CD4-positive, alpha-beta T cell treated with Interleukin-15 for 4 hours (primary cell): Measurements from ENCODE around the gene MTMR1.

ENCODE experiments used
- DNase-seq: peaks from one replicate; pipeline ENCODE4 v3.0.0-alpha.2; 2020; ENCODE audit warnings: low spot score

Gene MTMR1

GRCh38 chrX:150696866-150697265 is 3.7 kb downstream of the MTMR1 start:
- no peak for DNase-seq

- DNase-seq = no peak
These were observed 4.4 kb downstream of the MTMR1 start for GRCh38 chrX:150697641-150698040.

GRCh38 chrX:150698981-150699380 is 5.8 kb downstream of the MTMR1 start:
- DNase-seq = no peak

- no peak for DNase-seq
These were observed 6.9 kb downstream of the MTMR1 start for GRCh38 chrX:150700107-150700506.

DNA sequence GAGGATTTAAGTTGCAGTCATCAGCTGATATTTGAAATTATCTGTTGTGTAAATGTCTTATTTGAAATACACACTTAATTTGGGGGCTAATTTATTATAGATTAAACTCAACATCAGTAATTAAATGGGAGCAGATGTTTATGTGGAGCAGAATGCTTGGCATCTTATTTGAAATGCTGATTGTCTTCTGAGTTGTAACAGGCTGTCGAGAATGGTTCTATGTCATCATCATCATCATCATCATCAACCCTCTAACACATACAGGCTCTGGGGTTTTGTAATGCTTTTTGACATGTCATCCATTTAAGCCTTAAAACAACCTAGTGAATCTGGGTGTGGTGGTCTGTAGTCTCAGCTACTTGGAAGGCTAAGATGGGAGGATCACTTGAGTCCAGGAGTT is 8.2 kb downstream of the MTMR1 start:
- DNase-seq = no peak

DNA sequence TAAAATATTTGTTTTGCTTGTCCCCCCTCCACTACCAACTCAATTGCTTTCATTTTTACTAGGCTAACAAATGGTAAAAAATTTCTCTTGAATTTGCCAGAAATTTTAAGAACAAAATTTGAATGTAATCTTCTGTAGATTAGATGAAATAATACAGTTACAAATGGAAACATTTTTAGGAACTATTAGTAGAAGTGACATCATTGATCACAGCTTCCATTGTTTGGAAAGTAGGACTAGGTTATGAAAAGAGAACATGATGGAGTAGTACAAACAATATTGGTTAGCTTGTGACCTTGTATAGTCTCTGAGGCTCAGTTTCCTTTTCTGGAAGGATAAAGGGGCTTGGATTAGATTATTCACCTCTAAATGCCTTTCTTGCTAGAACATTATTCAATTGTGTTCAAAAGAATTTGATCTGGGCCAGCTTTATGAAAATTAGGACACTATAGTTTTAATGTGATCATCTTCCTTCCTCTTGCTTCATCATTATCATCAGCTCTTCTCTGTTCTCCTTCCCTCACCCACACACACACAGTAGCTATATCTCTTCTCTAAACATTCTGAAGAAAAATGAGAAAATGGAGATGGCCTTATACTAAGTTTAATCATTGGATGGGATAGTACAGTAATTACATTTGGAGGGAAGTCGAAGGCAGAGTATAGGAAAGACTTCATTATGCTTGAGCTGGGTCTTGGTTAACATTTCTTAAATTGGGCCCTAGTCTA is 9.9 kb downstream of the MTMR1 start:
- no peak for DNase-seq

DNA sequence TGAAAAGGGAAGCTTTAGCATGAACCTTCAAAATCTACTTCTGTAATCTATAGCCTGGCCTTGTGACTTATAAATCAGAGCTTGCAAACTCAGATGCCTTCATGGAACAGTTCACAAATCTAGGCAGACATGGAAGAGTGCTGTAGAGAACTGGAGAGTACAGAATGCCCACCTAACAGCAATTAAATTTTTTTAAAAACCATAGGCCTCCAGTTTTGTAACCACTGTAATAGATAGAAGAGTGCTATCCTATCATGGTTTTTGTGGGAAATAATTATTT is 10.4 kb downstream of the MTMR1 start:
- no peak for DNase-seq

DNA sequence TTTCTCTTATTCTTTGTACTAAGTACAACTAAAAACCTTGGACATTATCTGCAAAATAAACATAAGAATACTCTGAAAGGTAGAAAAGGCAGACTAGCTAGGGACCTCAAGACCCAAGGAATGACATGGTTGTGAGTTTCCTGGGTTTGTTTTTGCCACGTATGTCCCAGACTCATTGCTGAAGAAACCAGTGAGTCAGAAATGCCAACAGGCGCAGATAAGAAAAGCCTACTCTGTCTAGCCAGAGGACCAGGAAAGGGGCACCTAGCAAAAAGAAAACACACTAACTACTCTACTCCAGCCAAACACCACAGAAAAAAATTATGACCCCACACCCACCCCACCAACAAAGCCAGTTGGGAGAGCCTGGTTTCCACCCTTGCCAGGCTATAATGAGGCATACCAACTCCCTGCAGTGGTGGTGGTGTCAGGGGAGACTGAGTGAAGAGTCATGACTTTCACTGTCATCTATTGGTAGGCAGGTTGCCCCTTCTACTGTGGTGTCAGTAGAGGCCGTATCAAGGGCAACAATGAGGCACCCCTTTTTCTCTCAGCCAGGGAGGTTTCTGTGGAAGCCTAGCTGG is 10.9 kb downstream of the MTMR1 start:
- DNase-seq = no peak

- no peak for DNase-seq
These were observed 19.4 kb downstream of the MTMR1 start for GRCh38 chrX:150712619-150713018.

DNA sequence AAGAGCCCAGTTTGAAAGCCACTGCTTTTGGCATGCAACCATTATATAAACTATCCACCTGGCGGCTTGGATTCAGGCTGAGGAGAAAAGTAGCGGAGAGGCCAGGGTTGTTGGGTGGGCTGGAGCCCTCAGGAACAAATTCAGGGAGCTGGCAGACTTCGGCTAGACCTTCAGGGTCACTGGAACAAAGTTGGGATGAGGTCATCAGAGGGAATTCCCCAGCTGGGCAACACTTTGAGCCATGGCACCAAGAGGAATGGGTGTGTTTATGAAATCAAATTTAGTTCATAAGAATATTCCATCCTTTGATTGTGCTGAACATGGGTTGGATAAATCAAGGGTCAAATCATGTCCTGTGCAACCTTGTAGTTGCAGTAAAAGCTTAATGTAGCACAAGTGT is 22.0 kb downstream of the MTMR1 start:
- DNase-seq = no peak

DNA sequence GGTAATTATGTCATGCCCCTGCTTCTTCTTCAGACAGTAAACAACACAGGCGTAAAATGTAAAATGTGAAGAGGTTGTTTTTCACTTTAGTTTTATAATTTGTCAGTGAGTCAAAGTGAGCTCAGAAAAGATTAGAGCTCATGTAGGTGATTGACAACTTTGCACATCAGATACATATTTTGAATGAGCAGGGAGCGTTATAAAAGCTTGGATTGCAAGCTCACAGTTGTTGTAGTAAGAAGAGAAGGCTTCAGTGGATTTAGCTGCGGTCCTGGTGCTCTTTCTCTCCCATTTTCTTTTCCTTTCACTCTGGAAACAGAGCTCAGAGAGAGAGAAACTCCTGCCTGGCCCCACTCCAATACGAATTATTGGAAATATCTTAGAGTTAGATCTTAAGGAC is 26.4 kb downstream of the MTMR1 start:
- no peak for DNase-seq

DNA sequence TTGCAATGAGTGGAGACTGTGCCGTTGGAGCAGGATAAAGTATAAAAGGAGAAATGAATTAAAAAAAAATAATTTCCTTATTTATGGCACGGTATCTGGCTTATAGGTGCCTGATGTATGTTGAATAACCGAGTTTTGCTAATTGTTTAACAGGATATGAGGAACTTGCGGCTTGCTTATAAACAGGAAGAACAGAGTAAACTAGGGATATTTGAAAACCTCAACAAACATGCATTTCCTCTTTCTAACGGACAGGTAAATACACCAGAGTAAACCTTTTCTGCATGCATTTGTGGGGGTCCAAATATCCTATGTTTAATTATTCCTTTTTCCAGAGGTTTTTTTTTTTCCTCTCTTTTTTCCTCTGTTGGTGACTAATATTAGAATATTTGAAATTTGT is 36.8 kb downstream of the MTMR1 start:
- no peak for DNase-seq

GRCh38 chrX:150730719-150731118 is 37.5 kb downstream of the MTMR1 start:
- DNase-seq = no peak

GRCh38 chrX:150731795-150732194 is 38.6 kb downstream of the MTMR1 start:
- no peak for DNase-seq

- no peak for DNase-seq
These were observed 43.3 kb downstream of the MTMR1 start for GRCh38 chrX:150736475-150736874.

DNA sequence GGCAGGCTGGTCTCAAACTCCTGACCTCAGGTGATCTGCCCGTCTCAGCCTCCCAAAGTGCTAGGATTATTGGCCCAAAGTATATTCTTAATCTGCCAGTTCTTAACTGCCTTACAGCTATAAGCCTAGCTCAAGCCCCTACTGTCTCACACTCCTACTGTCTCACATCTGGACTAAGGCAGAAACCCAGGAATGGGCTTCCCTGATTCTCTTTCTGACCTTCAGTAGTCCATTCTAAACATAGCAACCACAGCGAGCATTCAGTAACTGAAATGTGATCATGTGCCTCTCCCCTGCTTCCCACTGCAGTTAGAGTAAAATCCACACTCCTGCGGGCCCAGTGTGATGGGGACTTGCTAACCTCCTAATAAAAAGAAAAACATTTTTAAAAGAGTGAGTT is 58.9 kb downstream of the MTMR1 start:
- DNase-seq = no peak

DNA sequence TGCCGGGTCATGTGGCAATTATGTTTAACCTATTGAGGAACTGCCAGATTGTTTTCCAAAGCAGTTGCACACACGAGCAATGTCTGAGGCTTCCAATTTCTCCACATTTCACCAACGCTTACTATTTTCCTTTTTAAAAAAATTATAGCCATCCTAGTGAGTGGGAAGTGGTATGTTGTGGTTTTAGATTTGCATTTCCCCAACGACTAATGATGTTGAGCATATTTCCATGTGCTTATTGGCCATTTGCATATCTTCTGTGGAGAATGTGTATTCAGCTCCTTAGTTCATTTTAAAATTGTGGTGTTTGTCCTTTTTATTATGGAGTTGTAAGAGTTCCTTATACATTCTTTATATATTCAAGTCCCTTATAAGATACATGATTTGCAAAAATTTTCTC is 60.2 kb downstream of the MTMR1 start:
- no peak for DNase-seq

GRCh38 chrX:150753968-150754367 is 60.8 kb downstream of the MTMR1 start:
- DNase-seq = no peak

GRCh38 chrX:150757371-150757770 is 64.2 kb downstream of the MTMR1 start:
- no peak for DNase-seq

DNA sequence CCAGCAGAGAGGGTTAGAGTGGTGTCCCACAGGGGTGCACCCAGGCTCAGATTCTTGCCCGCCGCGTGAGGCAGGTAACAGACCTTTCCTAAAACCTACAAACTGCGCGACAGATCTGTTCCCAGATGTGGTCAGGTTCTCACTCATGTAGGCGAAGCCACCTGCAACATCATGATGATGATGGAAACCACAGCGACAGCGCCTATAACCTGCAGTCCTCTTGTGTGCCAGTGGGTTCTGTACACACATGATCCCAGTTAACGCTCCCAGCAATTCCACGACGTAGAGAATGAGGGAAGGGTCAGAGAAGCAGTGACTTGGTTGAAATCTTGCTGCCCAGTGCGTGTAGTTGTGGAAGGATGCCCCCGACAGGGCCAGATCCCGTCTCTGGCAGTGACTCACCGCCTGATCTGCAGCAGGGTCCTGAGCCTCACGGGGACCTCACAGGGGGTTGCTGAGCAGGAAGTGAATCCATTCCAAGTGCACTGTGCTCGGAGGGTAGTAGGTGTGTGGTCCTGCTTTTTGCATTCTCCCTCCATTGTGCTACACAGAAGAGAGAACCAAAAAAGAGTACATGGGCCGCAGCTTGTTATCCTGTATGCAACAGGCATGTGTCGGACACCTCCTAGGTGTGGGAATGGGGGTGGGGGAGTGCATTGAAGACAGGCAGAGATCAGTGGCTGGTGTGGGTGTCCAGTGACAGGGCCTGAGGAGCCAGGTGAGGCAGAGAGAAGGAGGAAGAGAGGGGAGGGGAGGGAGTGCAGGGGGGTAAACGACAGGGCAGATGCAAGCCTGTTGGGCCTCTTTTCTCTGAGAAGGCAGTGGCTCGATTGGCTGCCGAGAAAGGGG is 66.6 kb downstream of the MTMR1 start:
- no peak for DNase-seq

DNA sequence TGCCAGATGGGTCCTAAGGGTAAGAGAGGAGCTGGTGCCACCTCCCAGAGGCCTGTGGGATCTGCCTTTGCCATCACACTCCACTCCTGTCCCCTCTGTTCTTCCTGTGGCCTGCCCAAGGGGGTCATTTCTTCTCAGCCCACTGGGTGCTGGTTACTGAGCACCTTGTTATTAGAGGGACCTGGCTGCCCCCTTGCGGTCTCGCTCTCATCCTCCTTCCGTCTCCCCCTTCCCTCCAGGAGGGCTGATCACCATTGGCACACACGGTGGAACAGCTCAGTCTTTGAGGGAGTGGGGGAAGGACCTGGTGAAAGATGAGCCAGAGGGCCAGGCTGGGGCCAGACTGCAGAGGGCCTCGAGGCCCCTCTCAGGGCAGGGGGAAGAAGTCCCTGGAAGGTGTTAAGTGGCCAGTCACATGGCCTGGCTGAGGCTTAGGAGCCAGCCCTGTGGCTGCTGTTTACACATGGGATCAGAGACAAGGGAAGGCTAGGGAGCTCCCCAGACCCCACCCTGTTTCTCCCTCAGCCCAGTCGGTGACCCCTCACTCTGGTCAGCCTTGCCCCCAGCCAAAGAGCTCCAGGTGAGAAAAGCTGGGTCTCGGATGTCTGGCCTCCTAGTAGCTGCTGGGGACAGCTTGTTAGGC is 68.1 kb downstream of the MTMR1 start:
- no peak for DNase-seq

DNA sequence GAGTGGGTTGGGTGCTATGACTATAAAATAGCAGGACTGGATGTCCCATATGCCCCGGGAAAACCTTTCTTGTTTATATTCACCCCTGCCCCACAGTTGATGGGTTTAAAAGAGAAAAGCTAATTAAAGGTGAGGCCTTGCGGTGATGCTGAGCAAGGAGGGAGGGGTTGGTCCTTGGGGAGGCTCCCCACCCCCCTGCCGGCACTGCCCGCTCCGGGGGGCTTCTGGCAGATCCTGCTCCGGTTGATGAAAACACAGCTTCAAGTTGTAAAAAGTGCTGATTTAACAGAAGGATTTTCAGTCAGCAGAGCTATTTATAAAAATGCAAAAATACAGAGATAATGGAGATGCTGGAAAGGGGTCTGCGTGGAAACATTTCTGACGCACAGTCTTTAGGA is 68.6 kb downstream of the MTMR1 start:
- no peak for DNase-seq
